ENCODE data around the gene P2RY8.
"Not testable (repeated sequence)": the region's sequence is repeated elsewhere in the genome, so short reads cannot be mapped to it uniquely, and the experiment has no call there.

The P2RY8 gene

DNA sequence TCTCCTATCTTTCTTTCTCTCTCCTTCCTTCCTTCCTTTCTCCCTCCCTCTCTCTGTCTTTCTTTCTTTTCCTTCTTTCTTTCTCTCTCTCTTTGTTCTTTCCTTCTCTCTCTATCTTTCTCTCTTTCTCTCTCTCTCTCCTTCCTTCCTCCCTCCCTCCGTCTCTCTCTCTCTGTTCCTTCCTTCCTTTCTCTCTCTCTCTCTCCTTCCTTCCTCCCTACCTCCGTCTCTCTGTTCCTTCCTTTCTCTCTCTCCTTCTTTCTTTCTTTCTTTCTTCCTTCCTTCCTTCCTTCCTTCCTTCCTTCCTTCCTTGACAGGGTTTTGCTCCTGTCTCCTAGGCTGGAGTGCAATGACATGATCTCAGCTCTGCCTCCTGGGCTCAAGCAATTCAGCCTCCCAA, 24.2 kb upstream of the P2RY8 start:
- no peak overlapping the region for H3K27ac ChIP-seq (ENCODE audit: low read length)
- H3K9me3 ChIP-seq (ENCODE audit: control insufficient read depth in 1 of 2, low read length in 2 of 2), result no peaks in the 10 kb centered on the region
- no peaks in the 10 kb centered on the region for H3K36me3 ChIP-seq (ENCODE audit: control insufficient read depth in 1 of 2, insufficient read depth in 2 of 2, low read length in 2 of 2)
- H3K27me3 ChIP-seq (ENCODE audit: low read depth, low read length), result no peaks in the 10 kb centered on the region
- no peak overlapping the region for H3K4me3 ChIP-seq (ENCODE audit: low read depth in 1 of 2, low read length in 2 of 2)
- no peaks in the 10 kb centered on the region for H3K4me1 ChIP-seq (ENCODE audit: control insufficient read depth in 1 of 2, insufficient read depth in 2 of 2, low read length in 2 of 2)

DNA sequence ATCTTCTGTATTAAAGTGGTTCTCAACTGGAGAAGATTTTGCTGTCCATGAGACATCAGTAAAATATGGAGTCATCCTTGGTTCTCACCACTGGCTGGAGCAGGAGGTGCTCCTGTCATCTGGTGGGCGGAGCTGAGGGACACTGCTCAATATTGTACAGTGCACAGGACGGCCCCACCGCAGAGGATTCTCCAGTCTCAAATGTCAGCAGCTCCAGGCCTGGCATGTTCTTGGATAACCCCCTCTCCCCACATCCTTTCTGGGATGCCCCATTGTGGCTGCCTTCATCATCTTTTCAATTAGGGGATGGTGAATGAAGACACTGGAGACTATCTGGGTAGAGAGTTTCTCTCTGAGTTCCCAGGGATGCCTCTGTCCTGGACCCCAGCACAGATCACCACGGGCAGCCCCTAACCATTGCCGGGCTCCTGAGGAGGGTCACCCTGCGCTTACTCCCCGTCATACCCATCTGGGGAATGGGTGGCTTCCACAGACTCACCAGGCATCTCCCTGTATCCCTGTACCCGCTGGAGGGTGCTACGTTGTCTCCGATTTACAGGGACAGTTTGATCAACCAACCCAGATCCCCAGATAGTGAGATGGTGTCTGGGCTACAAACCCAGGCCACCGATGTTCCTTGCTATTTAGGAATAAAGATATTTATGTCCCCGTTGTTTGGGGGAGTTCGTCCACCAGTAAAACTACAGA, 21.9 kb upstream of the P2RY8 start:
- no peak overlapping the region for H3K27ac ChIP-seq (ENCODE audit: low read length)
- no peak overlapping the region for H3K4me3 ChIP-seq (ENCODE audit: low read depth in 1 of 2, low read length in 2 of 2)
- H3K9me3 ChIP-seq (ENCODE audit: control insufficient read depth in 1 of 2, low read length in 2 of 2), result no peaks in the 10 kb centered on the region
- no peaks in the 10 kb centered on the region for H3K27me3 ChIP-seq (ENCODE audit: low read depth, low read length)
- H3K36me3 ChIP-seq (ENCODE audit: control insufficient read depth in 1 of 2, insufficient read depth in 2 of 2, low read length in 2 of 2), result no peaks in the 10 kb centered on the region
- H3K4me1 ChIP-seq (ENCODE audit: control insufficient read depth in 1 of 2, insufficient read depth in 2 of 2, low read length in 2 of 2), result no peaks in the 10 kb centered on the region

DNA sequence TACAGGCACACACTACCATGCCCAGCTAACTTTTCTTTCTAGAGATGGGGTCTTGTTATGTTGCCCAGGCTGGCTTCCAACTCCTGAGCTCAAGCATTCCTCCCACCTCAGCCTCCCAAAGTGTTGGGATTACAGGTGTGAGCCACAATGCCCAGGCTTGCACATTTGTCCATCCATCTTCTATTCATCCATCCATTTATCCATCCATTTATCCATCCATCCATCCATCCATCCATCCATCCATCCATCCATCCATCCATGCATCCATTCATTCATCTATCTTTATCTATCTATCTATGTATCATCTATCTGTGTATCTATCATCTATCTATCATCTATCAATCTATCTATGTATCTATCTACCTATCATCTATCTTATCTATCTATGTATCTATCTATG, 20.5 kb upstream of the P2RY8 start:
- H3K36me3 ChIP-seq (ENCODE audit: control insufficient read depth in 1 of 2, insufficient read depth in 2 of 2, low read length in 2 of 2); H3K27ac ChIP-seq (ENCODE audit: low read length); H3K4me3 ChIP-seq (ENCODE audit: low read depth in 1 of 2, low read length in 2 of 2); H3K9me3 ChIP-seq (ENCODE audit: control insufficient read depth in 1 of 2, low read length in 2 of 2); H3K4me1 ChIP-seq (ENCODE audit: control insufficient read depth in 1 of 2, insufficient read depth in 2 of 2, low read length in 2 of 2); H3K27me3 ChIP-seq (ENCODE audit: low read depth, low read length): not testable (repeated sequence)

DNA sequence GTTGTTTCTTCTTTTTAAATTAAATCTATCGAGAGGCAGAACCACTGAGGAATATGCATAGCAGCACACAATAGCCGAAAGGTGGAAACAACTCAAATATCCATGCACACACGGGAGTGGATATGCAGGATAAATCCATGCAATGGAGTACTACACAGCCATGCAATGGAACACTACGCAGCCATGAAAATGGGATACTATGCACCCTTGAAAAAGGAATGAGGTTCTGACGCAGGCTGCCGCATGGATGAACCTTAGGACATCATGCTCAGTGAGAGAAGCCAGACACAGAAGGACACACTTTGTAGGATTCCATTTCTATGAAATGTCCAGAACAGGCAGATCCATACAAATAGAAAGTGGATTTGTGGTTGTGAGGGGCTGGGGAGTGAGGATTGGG, 18.4 kb upstream of the P2RY8 start:
- no peak overlapping the region for H3K4me3 ChIP-seq (ENCODE audit: low read depth in 1 of 2, low read length in 2 of 2)
- H3K36me3 ChIP-seq (ENCODE audit: control insufficient read depth in 1 of 2, insufficient read depth in 2 of 2, low read length in 2 of 2), result no peaks in the 10 kb centered on the region
- H3K4me1 ChIP-seq (ENCODE audit: control insufficient read depth in 1 of 2, insufficient read depth in 2 of 2, low read length in 2 of 2), result no peaks in the 10 kb centered on the region
- H3K27me3 ChIP-seq (ENCODE audit: low read depth, low read length), result no peaks in the 10 kb centered on the region
- H3K9me3 ChIP-seq (ENCODE audit: control insufficient read depth in 1 of 2, low read length in 2 of 2), result peaks cover 0 to 5% of the 10 kb centered on the region in 2 donors
- H3K27ac ChIP-seq (ENCODE audit: low read length), result no peak overlapping the region

DNA sequence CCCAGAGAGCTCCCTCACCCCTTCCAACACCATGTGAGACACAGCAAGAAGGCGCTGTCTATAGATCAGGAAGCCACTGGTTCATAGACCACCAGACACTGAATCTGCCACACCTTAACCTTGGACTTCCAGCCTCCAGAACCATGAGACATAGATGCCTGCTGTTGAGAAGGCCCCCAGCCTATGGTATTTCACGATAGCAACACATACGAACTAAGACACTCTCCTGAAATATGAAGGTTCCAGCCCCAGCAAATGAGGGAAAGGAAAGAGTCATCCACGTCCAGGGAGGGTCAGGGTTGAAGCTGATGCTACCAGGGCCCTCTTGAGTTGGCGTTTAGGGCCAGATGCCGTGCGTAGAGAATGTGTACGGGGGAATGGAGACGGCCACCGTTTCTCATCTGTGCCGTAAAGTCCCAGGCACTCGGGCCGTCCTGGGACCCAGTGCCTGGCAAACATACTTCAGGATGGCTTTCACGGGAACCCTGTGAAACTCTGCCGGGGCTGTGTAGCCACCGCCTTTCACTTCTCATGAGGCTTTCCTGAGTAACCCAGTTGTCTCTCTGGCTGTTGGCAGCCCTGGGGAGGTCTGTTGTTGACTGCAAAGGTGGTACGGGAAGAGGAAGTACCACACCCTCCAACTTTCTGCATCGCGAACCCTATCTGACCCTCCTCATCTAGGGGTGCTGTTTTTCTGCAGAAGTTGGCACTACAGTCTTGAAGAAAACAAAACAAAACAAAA, 17.7 kb upstream of the P2RY8 start:
- no peaks in the 10 kb centered on the region for H3K27me3 ChIP-seq (ENCODE audit: low read depth, low read length)
- H3K36me3 ChIP-seq (ENCODE audit: control insufficient read depth in 1 of 2, insufficient read depth in 2 of 2, low read length in 2 of 2), result no peaks in the 10 kb centered on the region
- no peak overlapping the region for H3K27ac ChIP-seq (ENCODE audit: low read length)
- peaks cover 0 to 5% of the 10 kb centered on the region in 2 donors for H3K9me3 ChIP-seq (ENCODE audit: control insufficient read depth in 1 of 2, low read length in 2 of 2)
- no peak overlapping the region for H3K4me3 ChIP-seq (ENCODE audit: low read depth in 1 of 2, low read length in 2 of 2)
- no peaks in the 10 kb centered on the region for H3K4me1 ChIP-seq (ENCODE audit: control insufficient read depth in 1 of 2, insufficient read depth in 2 of 2, low read length in 2 of 2)

GRCh38 chrX:1551959-1552546, 15.1 kb upstream of the P2RY8 start:
- no peak overlapping the region for H3K4me3 ChIP-seq (ENCODE audit: low read depth in 1 of 2, low read length in 2 of 2)
- peaks cover 0 to 5% of the 10 kb centered on the region in 2 donors for H3K9me3 ChIP-seq (ENCODE audit: control insufficient read depth in 1 of 2, low read length in 2 of 2)
- H3K27ac ChIP-seq (ENCODE audit: low read length), result no peak overlapping the region
- H3K4me1 ChIP-seq (ENCODE audit: control insufficient read depth in 1 of 2, insufficient read depth in 2 of 2, low read length in 2 of 2), result no peaks in the 10 kb centered on the region
- no peaks in the 10 kb centered on the region for H3K36me3 ChIP-seq (ENCODE audit: control insufficient read depth in 1 of 2, insufficient read depth in 2 of 2, low read length in 2 of 2)
- no peaks in the 10 kb centered on the region for H3K27me3 ChIP-seq (ENCODE audit: low read depth, low read length)

DNA sequence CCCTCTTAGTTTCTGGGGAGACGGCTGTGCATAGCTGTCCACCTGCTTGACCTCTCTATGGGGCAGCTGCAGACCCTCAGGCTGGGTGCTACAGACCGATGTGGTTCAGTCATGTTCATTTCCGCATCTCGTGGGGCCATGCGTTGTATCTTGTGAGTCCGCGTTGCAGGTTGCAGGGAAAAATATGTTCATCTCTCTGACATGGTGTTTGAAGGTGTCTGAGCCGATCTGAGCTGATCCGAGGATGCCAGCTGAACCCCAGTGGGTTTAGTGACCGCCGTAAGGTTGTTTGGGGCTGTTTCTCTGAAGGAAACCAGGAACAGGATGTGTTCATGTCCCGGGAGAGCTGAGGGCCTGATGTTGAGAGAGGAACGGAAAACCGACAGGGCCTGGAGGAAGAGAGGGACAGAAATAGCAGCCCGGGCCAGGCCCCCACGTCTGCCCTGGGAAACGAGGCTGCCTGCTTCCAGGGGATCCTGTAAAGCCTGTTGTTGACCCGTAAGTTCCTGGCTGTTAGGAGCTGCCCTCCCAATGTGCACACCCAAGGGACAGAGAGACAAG, 9.8 kb upstream of the P2RY8 start:
- H3K36me3 ChIP-seq (ENCODE audit: control insufficient read depth in 1 of 2, insufficient read depth in 2 of 2, low read length in 2 of 2), result no peaks in the 10 kb centered on the region
- H3K27me3 ChIP-seq (ENCODE audit: low read depth, low read length), result no peaks in the 10 kb centered on the region
- no peak overlapping the region for H3K27ac ChIP-seq (ENCODE audit: low read length)
- H3K4me1 ChIP-seq (ENCODE audit: control insufficient read depth in 1 of 2, insufficient read depth in 2 of 2, low read length in 2 of 2), result no peaks in the 10 kb centered on the region
- no peak overlapping the region for H3K4me3 ChIP-seq (ENCODE audit: low read depth in 1 of 2, low read length in 2 of 2)
- H3K9me3 ChIP-seq (ENCODE audit: control insufficient read depth in 1 of 2, low read length in 2 of 2), result peaks cover 0 to 4% of the 10 kb centered on the region in 2 donors

DNA sequence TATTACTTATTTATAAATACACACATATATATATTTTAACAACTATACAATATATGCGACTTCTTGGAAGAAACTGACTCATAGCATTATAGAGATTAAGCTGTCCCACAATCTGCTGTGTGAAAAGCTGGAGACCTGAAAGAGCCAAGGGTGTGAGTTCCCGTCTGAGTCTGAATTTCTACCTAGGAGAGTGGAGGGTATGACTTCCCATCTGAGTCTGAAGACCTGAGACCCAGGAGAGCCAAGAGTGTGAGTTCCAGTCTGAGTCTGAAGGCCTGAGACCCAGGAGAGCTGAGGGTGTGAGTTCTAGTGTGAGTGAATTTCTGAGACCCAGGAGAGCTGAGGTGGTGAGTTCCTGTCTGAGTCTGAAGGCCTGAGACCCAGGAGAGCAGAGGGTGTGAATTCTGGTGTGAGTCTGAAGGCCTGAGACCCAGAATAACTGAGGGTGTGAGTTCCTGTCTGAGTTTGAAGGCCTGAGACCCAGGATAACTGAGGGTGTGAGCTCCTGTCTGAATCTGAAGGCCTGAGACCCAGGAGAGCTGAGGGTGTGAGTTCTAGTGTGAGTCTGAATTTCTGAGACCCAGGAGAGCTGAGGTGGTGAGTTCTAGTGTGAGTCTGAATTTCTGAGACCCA, 8.9 kb upstream of the P2RY8 start:
- no peaks in the 10 kb centered on the region for H3K36me3 ChIP-seq (ENCODE audit: control insufficient read depth in 1 of 2, insufficient read depth in 2 of 2, low read length in 2 of 2)
- H3K27me3 ChIP-seq (ENCODE audit: low read depth, low read length), result no peaks in the 10 kb centered on the region
- peaks cover 0 to 4% of the 10 kb centered on the region in 2 donors for H3K9me3 ChIP-seq (ENCODE audit: control insufficient read depth in 1 of 2, low read length in 2 of 2)
- H3K27ac ChIP-seq (ENCODE audit: low read length), result no peak overlapping the region
- H3K4me1 ChIP-seq (ENCODE audit: control insufficient read depth in 1 of 2, insufficient read depth in 2 of 2, low read length in 2 of 2), result no peaks in the 10 kb centered on the region
- H3K4me3 ChIP-seq (ENCODE audit: low read depth in 1 of 2, low read length in 2 of 2), result no peak overlapping the region

DNA sequence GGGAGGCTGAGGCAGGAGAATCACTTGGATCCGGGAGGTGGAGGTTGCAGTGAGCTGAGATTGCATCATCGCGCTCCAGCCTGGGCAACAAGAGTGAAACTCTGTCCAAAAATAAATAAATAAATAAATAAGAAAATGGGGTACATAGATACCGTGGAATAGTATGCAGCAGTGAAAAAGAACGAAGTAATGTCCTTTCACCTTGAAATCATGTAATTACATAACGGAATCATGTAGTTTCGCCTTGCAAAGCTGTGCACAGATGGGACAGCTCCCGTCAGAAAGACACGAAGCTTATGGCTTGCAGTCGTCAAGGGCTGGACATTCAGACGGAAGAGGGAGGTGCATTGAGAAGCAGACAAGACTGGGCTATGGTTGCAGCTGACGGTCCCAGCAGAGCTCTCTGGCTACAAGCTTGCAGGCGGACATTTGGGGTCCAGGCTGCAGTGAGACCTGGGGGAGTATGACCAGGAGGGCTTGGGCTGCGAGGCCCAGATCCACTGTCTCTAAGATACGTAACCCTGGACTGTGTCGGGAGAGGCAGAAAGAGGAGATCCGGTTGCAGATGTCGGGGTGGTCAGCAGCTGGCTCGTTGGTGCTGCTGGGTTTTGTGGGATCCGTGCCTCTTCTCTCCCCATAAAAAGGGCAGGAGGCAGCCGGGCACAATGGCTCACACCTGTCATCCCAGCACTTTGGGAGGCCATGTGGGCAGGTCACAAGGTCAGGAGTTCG, 6.2 kb upstream of the P2RY8 start:
- H3K27ac ChIP-seq (ENCODE audit: low read length), result no peak overlapping the region
- H3K4me1 ChIP-seq (ENCODE audit: control insufficient read depth in 1 of 2, insufficient read depth in 2 of 2, low read length in 2 of 2), result no peaks in the 10 kb centered on the region
- no peak overlapping the region for H3K4me3 ChIP-seq (ENCODE audit: low read depth in 1 of 2, low read length in 2 of 2)
- no peaks in the 10 kb centered on the region for H3K36me3 ChIP-seq (ENCODE audit: control insufficient read depth in 1 of 2, insufficient read depth in 2 of 2, low read length in 2 of 2)
- no peaks in the 10 kb centered on the region for H3K27me3 ChIP-seq (ENCODE audit: low read depth, low read length)
- H3K9me3 ChIP-seq (ENCODE audit: control insufficient read depth in 1 of 2, low read length in 2 of 2), result peaks cover 0 to 4% of the 10 kb centered on the region in 2 donors

DNA sequence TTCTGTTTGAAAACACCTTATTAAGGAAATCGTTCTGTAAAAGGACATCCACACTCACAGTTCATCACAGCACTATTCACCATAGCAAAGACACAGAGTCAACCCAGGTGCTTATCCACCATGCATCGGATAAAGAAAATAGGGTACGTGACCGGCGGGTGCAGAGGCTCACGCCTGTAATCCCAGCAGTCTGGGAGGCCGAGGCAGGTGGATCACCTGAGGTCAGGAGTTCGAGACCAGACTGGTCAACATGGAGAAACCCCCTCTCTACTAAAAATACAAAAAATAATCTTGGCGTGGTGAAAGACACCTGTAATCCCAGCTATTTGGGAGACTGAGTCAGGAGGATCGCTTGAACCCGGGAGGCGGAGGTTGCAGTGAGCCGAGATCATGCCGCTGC, 2.2 kb upstream of the P2RY8 start:
- not testable (repeated sequence) for H3K27me3 ChIP-seq (ENCODE audit: low read depth, low read length); H3K4me3 ChIP-seq (ENCODE audit: low read depth in 1 of 2, low read length in 2 of 2)

GRCh38 chrX:1537716-1538090, 718 bp upstream of the P2RY8 start:
- H3K36me3 ChIP-seq (ENCODE audit: control insufficient read depth in 1 of 2, insufficient read depth in 2 of 2, low read length in 2 of 2); H3K27me3 ChIP-seq (ENCODE audit: low read depth, low read length); H3K9me3 ChIP-seq (ENCODE audit: control insufficient read depth in 1 of 2, low read length in 2 of 2); H3K4me1 ChIP-seq (ENCODE audit: control insufficient read depth in 1 of 2, insufficient read depth in 2 of 2, low read length in 2 of 2): not testable (repeated sequence)
- peak overlapping the region; percentile 54 for H3K27ac ChIP-seq (ENCODE audit: low read length)
- peak overlapping the region; percentile 46 to 58 for H3K4me3 ChIP-seq (ENCODE audit: low read depth in 1 of 2, low read length in 2 of 2)

More for the DNA sequence above, 2.2 kb upstream of the P2RY8 start:
- H3K36me3 ChIP-seq (ENCODE audit: control insufficient read depth in 1 of 2, insufficient read depth in 2 of 2, low read length in 2 of 2); H3K9me3 ChIP-seq (ENCODE audit: control insufficient read depth in 1 of 2, low read length in 2 of 2); H3K4me1 ChIP-seq (ENCODE audit: control insufficient read depth in 1 of 2, insufficient read depth in 2 of 2, low read length in 2 of 2); H3K27ac ChIP-seq (ENCODE audit: low read length): not testable (repeated sequence)

Data from muscle layer of duodenum (tissue), 2 donors.